ENCODE results near the gene CCPG1.

- TF ChIP-seq, protein P1, sequence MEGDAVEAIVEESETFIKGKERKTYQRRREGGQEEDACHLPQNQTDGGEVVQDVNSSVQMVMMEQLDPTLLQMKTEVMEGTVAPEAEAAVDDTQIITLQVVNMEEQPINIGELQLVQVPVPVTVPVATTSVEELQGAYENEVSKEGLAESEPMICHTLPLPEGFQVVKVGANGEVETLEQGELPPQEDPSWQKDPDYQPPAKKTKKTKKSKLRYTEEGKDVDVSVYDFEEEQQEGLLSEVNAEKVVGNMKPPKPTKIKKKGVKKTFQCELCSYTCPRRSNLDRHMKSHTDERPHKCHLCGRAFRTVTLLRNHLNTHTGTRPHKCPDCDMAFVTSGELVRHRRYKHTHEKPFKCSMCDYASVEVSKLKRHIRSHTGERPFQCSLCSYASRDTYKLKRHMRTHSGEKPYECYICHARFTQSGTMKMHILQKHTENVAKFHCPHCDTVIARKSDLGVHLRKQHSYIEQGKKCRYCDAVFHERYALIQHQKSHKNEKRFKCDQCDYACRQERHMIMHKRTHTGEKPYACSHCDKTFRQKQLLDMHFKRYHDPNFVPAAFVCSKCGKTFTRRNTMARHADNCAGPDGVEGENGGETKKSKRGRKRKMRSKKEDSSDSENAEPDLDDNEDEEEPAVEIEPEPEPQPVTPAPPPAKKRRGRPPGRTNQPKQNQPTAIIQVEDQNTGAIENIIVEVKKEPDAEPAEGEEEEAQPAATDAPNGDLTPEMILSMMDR (conservative IDR thresholded peaks at IDR 0.05; ENCODE audit: low read depth, low read length): no peak
- no peak for TF ChIP-seq EZH2 (IDR thresholded peaks at IDR 0.05; ENCODE audit: borderline replicate concordance, low read depth, low read length, poor library complexity, severe bottlenecking)
Measured at GRCh38 chr15:55319537-55320237, 88.5 kb downstream of the CCPG1 start.
